ENCODE results near the gene PLSCR3.

PLSCR3 gene

GRCh38 chr17:7383742-7384488 lies 10.4 kb downstream of the PLSCR3 start:
- H3K27ac ChIP-seq, result no peak overlapping the region

GRCh38 chr17:7383371-7383741 lies 11.0 kb downstream of the PLSCR3 start:
- H3K27ac ChIP-seq, result no peak overlapping the region
- no peak for TF ChIP-seq CTCF (conservative IDR thresholded peaks at IDR 0.05)
- no peak for TF ChIP-seq ZFX (IDR thresholded peaks at IDR 0.05)

More at GRCh38 chr17:7383742-7384488, 10.4 kb downstream of the PLSCR3 start:
- no peak for TF ChIP-seq CTCF (conservative IDR thresholded peaks at IDR 0.05)
- TF ChIP-seq ZFX (IDR thresholded peaks at IDR 0.05), result no peak

DNA sequence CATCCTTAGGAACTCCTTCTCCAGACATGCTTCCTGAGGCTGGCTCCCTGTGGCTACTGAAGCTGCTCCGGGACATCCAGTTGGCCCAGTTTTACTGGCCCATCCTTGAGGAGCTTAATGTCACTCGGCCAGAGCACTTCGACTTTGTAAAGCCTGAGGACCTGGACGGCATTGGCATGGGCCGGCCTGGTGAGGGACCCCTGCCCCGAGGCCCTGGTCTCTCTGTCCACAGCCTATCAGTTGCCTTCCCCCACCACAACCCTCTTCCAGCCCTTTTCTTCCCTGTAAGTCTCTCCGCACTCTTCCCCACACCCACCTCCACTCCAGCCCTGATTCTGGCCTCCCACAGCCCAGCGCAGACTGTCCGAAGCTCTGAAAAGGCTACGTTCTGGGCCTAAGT lies 11.4 kb downstream of the PLSCR3 start:
- no peak overlapping the region for H3K27ac ChIP-seq
- TF ChIP-seq CTCF (conservative IDR thresholded peaks at IDR 0.05) (no peak), ZFX (IDR thresholded peaks at IDR 0.05) (no peak)

- peak; percentile 40; the same call in 1 of the 2 replicates for TF ChIP-seq ZFX (IDR thresholded peaks at IDR 0.05)
- no peak for TF ChIP-seq CTCF (conservative IDR thresholded peaks at IDR 0.05)
- peak within 1 kb of the TSS; percentile 76 for H3K27ac ChIP-seq
These were observed 13.3 kb downstream of the PLSCR3 start, which contains the start of gene TNK1 for GRCh38 chr17:7380855-7381683. Gene TNK1, plus strand, starts transcription at chr17:7381089. Its CDS starts 1,838 bp downstream, at chr17:7382927.

DNA sequence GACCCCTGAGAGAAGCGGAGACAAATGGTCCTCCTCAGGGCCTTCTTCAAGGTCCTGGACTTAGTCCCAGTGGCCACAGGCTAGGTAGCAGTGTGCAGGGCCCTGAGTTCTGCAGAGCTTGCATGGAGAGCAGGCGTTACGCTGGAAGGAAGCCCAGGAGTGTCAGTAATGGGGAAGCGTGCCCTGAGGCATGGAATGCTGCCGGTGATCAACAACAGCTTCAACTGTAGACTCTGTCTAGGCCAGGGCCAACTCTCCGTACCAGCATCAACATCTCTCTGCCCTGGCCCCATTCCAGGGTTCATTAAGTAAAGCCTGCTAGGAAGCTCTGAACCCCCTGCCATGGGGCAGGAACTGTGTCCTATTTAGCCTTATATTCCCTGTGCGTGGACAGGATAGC lies 14.0 kb downstream of the PLSCR3 start:
- H3K27ac ChIP-seq, result peak overlapping the region; percentile 76
- no peak for TF ChIP-seq ZFX (IDR thresholded peaks at IDR 0.05)
- no peak for TF ChIP-seq CTCF (conservative IDR thresholded peaks at IDR 0.05)

DNA sequence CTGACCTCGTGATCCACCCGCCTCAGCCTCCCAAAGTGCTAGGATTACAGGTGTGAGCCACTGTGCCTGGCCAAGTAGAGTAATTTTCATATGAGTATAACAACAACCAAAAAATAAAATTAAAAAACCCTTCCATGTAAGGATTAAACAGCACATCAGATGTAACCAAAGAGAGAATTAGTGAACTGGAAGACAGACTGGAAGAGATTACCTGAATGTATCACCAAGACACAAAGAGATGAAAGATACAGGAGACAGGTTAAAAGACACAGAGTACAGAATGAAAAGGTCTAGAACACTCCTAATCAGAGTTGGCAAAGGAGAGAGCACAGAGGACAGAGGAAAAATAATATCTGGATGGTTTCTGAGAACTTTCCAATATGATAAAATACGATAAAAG lies 15.2 kb downstream of the PLSCR3 start:
- H3K27ac ChIP-seq, result no peak overlapping the region
- TF ChIP-seq CTCF (conservative IDR thresholded peaks at IDR 0.05), result no peak
- no peak for TF ChIP-seq ZFX (IDR thresholded peaks at IDR 0.05)

GRCh38 chr17:7374353-7374752 lies 20.0 kb downstream of the PLSCR3 start:
- no peak overlapping the region for H3K27ac ChIP-seq
- no peak for TF ChIP-seq CTCF (conservative IDR thresholded peaks at IDR 0.05)
- no peak for TF ChIP-seq ZFX (IDR thresholded peaks at IDR 0.05)
